ENCODE data around the gene CCDC175. TPM values are rescaled to one million over a fixed set of nuclear protein-coding genes. Genes with fewer than 3 reads are reported as not detected.

CCDC175 gene
- polyA plus RNA-seq, 1 donor, result not detected

DNA sequence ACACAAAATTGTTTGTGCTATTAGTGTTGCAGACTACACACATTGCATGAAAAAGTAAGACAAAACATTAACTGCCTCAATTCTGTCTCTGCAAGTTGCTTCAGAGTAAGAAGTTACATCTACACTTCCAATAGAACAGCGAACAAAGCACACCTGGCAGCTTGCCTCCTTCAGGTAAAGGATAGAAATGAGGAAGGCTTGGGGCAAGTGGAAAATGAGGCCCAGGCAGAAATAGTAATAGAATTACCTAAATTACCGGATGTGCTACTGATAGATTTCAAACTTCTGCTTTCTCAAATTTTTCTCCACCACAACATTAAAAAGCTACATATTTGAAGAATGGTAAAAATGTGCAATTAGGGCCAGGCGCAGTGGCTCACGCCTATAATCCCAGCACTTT is 37.7 kb downstream of the CCDC175 start:
- no peak for DNase-seq

DNA sequence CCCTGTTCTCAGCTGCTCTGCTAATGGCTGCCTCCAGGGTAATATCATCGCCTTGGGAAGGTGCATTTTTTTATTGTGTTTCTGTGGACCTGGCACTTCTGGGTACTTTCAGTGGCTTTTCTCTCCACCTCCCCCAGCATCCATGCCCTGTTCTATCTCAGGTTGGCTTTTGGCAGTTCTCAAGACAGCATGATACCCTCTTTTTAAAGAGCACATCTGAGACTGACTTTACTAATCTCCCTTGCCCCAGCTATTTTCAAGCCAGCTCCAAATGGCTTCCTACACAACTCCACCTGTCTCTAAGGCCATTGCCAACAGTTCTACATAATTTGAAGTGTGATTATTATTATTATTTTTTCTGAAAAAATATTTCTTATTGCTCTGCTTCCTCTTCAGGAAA is 39.1 kb downstream of the CCDC175 start:
- no peak for DNase-seq

DNA sequence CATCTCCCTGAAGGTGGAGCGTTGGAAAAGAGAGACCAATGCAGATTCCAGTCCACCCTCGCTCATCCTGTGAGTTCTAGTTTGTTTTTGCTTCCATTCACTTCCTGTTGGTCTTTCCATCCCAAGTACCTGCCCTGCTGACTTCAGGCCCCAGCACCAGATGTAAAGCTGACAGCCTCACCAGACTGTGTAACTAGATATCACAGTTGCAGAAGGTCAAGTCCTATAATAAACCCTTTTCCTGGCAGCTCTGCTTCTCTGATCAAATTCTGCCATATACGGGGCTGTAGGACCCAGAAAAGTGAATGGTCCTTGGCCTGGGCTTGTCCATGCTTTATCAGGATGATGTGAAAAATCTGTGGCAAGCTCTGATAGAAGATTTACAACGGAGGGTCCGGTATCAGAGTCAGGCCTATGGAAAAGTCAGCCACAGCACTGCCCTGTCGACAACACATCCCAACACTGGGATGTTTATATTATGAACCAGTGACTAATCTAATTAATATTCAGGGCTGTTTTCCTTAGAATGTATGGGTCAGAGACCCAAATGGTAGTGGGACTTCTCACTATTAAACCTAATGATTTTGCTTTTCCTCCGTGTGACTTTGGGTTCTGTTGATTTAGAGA is 42.1 kb downstream of the CCDC175 start:
- no peak for DNase-seq

DNA sequence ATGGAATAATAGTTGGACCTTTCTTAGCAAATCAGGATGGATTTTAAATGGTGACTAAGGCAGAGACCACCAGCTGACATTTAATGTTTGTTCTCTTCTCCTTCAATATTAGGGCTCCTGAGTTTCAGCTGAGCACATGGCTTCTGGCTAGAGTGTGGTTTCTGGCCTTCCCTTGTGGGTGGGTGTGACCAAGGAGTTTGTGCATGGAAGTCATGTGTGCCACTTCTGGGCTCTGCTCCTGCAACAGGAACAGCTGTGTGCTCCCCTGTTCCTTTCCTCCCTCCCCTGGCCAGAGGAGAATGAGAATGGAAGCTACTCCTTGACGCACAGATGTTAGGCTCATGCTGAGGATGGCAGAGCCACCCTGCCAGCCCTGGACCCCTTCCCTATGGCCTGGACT is 44.2 kb downstream of the CCDC175 start:
- DNase-seq, result no peak

DNA sequence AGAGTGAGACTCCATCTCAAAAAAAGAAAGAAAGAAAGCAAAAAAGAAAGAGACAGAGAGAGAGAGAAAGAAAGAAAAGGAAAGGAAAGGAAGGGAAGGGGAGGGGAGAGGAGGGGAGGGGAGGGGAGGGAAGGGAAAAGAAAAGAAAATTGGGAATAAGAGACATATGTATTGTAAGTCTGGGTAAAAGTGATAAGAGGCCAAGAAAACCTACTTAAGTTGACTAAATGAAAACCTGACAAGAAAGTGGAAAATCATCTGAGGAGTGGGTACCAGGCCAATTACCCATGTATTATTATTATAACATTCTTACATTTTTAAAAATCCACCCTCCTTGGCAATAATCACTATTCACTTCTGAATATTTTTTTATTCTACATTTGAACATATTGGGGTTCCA is 46.3 kb downstream of the CCDC175 start:
- no peak for DNase-seq

DNA sequence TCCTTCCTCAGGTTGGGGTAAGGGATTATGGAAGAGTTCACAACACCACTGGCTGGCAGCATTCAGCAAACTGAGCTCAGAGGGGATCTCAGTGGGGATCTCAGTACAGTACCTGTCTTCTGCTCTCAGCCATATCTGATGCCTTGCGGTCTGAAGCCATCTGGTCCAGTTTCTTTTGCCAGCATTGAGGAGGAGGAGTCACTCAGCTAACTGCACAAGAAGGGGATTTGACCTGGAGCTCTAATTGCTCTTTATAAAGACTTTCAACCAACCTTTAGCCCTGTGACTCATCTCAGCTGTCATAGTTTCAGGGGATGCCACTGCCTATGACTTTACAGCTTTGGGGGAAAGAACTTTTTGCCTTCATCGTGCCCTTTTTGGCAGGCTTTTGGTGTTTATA is 47.4 kb downstream of the CCDC175 start:
- DNase-seq, result no peak

DNA sequence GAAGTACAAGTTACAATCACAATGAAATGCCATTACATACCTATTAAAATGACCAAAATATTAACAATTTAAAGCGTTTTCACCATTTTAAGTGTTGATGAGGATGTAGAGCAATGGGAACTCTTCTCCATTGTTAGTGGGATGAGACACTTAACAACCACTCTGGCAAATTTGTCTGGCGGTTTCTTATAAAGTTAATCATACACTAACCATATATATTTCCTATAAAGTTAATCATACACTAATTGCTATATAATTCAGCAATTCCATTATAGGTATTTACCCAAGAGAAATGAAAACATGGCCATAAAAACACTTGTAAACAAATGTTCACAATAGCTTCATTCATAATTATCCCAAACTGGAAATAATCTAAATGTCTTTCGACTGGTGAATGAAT is 56.4 kb downstream of the CCDC175 start:
- DNase-seq, result no peak

DNA sequence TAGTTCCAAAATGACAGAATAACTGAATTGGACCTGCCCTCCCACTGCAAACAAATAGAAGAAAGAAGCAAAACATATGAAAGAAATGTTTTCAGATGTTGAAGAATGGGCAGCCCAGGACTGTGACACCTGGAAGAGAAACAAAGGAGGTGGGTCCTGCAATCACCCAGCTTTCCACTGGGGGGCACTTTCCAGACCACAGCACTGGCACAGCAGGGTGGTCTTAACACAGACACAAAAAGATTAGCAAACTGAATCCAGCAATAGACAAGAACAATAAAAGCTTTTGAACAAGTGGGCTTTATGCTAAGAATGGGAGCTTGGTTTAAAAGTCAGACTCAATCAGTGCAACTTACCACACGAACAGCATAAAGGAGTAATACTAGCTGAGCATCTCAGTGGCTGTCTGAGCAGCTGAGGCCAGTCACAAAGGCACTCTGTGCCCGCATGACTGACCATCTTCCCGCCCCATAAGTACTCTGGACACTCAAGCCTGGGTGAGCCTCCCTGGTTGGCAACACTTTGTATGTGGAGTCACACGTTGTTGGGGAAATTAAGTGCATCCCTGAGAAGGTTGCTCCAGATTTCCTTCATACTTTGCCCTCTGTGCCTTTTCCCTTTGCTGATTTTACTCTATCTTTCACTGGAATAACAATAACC is 64.6 kb downstream of the CCDC175 start:
- DNase-seq, result no peak

DNA sequence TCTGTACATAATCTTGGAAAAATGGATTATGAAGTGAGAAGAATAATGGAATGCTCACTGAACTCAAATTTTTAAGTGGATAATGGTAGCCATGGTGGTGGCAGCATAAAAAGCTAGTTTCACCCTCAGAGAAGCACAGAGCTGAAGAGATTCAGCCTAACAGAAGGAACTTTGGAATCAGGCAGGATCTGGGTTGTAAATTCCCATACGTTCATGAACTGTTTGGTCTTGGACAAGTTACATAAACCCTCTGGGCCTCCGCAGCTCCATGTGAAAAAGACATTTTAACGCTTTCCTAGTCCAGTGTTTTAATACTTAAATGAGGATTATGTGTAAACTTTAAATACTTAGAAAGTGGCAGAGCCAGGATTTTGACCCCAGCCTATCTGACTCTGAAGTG is 65.6 kb downstream of the CCDC175 start:
- DNase-seq, result no peak

DNA sequence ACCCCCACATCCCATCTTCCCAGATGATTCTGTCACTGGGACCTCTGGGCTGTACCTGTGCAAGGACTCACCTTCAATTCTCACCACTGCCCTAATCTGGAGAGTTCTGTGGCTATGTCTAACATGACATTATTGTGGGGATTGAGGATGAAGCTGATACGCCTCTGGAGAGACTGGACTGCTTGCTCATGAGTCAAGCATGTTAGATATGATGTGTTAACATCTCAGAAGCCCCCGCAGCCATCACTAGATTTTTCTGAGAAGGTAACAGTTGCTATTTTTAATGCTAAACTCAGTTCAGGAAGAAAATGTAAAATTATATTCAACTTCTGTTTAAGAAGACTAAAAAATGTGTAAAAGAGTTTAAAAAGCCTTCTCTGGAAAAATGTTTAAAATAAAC is 66.6 kb downstream of the CCDC175 start:
- no peak for DNase-seq

DNA sequence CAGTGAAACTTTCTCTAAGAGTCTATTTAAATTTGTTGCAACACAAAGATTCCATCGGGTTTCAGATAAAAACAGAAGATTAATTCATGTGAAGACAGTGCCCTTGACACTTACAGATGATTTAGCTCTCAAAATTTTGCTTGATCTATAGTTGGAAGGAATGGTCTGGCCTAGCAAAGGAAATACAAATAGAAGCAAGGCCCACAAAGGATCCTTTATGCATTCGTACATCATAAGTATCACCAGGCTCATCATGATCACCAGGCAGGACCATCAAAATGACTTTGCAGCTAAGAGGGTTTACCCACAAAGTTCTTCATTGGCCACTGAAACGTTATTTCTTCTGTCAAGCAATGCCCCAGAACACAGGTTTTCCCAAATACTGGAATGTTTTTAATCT is 67.5 kb downstream of the CCDC175 start:
- DNase-seq, result no peak

DNA sequence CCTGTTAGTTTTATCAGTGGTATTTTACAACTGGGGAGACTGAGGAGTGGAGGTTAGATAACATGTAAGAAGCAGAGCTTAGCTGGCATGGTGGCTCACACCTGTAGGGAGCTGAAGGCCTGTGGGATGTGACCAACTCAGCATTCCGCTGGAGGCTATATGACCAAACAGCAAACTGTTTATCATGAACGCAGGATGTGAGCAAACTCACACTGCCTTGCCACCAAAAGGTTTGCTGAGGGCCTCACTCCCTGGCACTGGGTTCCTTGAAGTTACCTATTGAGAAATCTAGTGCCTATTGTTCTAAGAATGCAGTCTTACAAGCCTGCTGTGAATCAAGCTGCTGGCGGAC is 68.9 kb downstream of the CCDC175 start:
- DNase-seq, result no peak

DNA sequence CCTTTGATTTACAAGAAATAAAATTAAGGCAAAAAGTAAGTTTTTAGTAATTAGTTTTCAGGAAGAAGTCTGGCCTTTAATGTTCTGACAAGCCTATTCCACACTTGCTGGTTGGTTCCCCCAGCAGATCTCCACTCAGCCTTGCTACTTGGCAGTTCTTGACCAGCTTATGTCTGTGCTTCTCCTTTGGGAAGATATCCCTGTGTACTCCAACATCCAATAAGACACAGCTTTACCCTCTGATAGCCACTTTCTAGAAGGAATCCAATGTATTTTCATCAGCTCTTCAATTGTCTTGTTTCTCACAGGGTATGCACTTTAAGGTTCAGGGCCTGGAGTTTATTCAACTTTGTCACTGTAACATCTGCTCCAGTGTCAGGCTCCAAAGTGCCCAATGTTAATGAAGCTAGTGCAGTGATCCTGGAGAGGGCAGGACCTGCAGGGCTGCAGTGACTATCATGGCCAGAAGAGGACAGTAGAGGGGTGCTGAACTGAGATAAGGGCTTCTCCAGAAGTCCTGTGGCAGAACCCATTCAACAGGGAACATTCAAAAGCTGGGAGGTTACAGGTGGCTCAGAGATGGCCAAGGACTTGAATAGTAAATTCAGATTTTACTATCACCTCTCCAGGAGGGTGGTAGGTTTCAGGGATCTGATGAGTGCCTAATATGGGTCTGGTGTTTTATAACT is 69.4 kb downstream of the CCDC175 start:
- DNase-seq, result no peak

DNA sequence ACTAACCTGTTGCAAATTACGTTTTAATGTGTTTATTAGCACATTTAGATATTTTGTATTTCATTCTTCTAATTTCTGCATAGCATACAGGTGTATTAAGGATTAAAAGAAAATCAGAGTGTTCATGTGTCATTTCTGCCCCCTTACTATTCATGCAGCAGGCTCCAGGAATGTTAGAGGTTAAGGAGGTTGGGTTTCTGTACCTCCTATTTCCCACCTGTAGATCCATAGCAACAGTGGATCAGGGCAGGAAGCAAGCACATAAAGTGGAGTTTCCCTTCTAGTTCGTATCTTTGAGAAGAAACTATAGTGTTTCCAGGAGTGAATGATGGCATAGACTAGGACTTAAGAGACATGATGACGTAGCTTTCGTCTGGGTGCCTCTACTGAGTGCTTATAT is 73.4 kb downstream of the CCDC175 start:
- no peak for DNase-seq

DNA sequence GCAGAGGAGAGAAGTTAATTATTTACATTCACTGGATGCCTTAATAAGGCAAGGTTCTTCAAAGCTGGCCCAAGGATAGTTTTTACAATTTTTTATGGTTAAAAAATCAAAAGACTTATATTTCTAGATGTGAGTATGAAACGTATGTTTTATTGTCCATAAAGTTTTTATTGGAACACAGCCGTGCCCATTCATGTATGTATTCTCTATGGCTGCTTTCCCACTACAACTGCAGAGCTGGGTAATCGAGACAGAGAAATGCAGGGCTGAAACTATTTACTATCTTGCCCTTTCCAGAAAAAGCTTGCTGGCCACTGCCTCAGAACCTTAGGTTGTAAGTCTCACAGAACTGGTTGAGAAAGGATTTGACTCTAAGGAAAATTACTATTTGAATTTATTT is 75.9 kb downstream of the CCDC175 start:
- DNase-seq, result no peak

DNA sequence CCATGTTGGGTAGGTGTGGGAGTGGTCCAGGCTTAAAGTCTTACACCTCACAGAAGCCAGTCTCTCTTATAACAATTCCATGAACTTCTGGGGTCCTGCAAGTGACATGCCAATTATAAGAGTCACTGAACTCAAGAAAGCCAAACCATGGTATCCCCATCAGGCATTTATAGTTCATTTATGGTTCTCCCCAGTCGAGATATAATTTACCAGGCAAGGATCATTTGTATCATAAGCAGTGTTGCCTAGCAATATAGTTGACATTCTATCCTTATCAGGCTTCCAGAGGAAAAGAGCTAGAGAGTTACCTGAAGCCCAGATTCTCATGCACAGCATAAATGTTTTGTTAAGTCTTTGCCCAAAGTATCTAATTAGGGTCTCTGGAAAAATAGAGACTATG is 84.2 kb downstream of the CCDC175 start:
- no peak for DNase-seq

DNA sequence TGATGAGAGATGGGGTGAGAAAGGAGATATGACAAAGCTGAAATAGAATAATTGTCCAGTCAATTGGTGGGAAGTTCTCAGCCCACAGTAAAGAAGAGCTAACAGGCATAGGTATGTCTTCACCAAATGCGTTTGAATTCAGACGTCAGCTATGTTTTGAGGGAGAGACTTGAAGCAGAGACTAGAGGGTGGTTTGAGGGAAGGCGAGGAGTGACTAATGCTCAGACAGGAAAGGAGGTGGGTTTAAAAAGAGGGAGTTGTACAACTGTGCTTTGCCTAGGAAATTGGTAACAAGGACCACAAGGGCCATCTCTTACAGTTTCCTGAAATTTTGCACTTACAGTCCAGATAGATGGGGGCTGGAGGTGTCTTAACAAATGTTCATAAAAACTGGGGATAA is 85.9 kb downstream of the CCDC175 start:
- DNase-seq, result no peak

DNA sequence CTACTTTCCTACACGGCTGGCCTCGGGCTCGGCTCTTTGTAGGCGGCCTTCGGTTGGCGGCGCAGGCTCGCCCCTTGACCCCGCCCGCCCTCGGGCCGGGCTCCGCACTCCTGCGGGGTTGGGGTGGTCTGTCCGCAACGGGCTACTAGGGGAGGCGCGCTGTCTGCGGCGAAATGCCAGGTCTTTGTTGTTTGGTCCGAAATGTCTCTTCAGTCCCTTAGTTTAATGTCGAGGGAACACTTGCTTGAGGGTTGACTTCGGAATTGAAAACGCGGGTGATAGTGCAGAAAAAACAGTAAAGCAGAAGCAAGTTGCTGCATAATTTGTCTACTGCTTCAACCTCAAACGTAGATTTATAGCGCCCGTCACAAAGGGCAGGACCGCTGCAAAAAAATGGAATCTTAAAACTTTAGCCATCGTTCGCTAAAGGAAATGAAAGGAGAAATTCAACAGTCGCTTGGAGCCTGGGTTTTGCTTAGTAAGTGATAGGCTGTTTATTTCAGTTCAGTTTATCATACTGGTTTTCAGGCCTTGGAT is 91.9 kb downstream of the CCDC175 start:
- DNase-seq, result no peak

DNA sequence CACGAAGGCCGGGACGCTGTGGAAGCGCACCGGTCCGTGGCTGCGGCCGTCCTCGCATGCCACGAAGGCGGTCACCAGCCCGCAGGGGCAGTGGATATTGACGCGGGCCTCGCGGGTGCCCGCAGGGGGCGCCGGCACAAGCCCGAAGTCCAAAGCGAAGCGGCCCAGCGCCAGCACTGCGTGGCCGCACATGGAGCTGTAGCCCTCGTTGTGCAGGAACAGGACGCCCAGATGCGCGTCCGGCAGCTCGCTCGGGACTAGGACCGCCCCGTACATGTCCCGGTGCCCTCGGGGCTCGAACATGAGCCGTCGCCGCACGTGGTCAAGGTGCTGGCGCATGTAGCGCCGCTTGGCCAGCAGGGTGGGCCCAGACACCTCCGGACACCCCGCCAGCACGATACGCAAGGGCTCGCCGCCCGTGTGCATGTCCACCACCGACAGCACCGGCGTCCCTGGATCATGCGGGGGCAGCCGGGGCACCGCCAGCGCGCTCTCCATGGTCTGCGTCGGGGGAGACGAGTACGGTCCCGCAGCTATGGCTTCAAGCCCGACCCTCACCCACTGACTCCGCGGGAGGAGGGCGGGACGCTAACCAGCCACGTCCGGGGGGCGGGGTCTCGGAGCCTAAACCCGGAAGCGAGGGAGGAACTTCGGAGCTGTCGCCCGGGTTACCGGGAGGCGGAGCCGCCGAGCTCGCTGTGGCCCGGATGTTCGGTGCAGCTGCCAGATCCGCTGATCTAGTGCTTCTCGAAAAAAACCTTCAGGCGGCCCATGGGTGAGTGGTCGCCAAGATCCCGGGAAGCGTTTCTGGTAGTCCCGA is 92.6 kb downstream of the CCDC175 start, which contains the start of the genes JKAMP and L3HYPDH:
Gene JKAMP (plus strand): TSS at position 699 of the 820 bp plus-strand sequence. CDS start 73 bp downstream, at position 772.
Gene L3HYPDH (minus strand): TSS at position 590 of the 820 bp plus-strand sequence. CDS start 92 bp downstream, at position 498.
- peak; percentile 96 for DNase-seq

DNA sequence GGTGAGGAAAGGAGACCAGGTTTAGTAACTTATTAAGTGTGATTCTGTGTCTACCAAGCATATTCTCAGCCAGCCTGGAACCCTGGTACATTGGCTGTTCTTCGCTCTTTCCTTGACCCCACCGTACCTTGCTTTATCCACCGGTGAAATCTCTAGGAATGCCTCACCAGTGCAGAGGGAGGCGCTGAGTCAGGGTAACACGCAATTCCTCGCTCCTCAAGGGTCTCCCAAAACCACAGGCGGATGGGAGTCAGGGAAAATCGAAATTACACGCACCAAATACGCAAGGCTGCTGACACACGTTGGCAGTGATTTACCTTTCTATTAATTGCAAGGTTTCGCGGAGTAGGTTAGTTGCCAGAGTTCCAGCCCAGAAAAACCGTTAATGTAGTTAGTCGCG is 93.2 kb downstream of the CCDC175 start:
- peak; percentile 29 for DNase-seq

DNA sequence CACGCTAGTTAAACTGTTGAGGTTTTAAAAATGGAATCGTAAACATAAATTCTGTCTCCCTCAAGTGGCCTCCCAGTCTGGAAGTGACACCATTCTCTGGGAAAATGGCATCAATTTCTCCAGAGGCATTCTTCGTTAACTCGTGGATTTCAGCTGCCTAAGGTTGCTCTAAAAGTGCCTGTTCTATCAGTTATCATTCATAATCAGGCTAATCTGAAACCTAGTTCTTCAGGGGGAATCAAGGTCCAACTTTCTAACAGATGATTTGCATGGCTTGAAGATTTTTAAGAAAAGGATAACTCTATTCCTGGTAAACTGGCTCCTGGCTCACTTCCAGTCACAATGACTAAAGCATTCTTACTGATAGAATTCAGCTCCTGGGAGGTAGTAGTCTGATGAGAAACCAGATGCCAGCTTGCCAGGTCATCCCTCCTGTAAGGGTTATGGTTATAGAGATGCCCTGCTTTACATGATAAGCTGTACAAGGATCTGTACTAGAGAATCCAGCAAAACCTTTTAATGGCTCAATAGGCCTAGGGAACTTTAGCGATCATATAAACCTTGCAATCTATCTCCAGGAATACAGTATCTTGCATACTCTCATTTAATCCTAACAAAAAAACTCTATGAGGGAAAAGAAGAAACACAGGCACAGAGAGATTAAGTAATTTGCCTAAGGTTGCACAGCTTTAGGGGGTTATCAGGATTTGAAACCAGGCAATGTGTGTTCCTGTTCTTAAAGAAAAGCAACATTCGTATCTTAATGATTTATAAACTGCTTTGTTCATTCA is 93.9 kb downstream of the CCDC175 start:
- DNase-seq, result no peak
